ENCODE data around the gene HOATZ. TPM values are rescaled to one million over a fixed set of nuclear protein-coding genes. Genes with fewer than 3 reads are reported as not detected.

The HOATZ gene
- polyA plus RNA-seq, 1 donor (not counting 4 experiments of a cell fraction or from before 2014, with no cell fraction given): not detected

GRCh38 chr11:111513240-111513605 lies 1.4 kb upstream of the HOATZ start:
- H3K9ac ChIP-seq (ENCODE audit: control insufficient read depth, extremely low read depth, insufficient read depth, low read length): no peak overlapping the region
- peak overlapping the region; percentile 16 for H3K27ac ChIP-seq (ENCODE audit: control insufficient read depth, insufficient read depth, low read length)
- no peaks in the 10 kb centered on the region for H3K79me2 ChIP-seq (ENCODE audit: control insufficient read depth, insufficient read depth, low read length)
- dilution Hi-C loops (cut with MboI; ENCODE audit: extremely low pct_ligation_motif_present, low sequenced_read_pairs): no loop called here
- H4K20me1 ChIP-seq (ENCODE audit: control insufficient read depth, extremely low read depth, insufficient read depth, low read length): no peaks in the 10 kb centered on the region
- peak; percentile 77 for DNase-seq (ENCODE audit: low read depth, low spot score)
- peak overlapping the region; percentile 5 for H2AFZ ChIP-seq (ENCODE audit: control insufficient read depth, low read length)
- H3K9me3 ChIP-seq (ENCODE audit: control insufficient read depth, low read depth, low read length): no peaks in the 10 kb centered on the region
- TF ChIP-seq EZH2 (IDR thresholded peaks at IDR 0.05; ENCODE audit: low read length) (no peak), CTCF (optimal IDR thresholded peaks at IDR 0.05 in 1 of 3, IDR thresholded peaks at IDR 0.05 in 1 of 3, conservative IDR thresholded peaks at IDR 0.05 in 1 of 3; ENCODE audit: extremely low read depth in 1 of 3, insufficient read depth in 2 of 3, low read length in 3 of 3) (no peak)
- H3K27me3 ChIP-seq (ENCODE audit: control insufficient read depth, extremely low read depth, insufficient read depth, low read length): no peaks in the 10 kb centered on the region
- peak; percentile 91 for FAIRE-seq
- no peaks in the 10 kb centered on the region for H3K9me1 ChIP-seq (ENCODE audit: control insufficient read depth, extremely low read depth, insufficient read depth, low read length)
- peaks cover 29% of the 10 kb centered on the region for H3K4me1 ChIP-seq (ENCODE audit: control insufficient read depth, extremely low read depth, insufficient read depth, low read length)
- H3K36me3 ChIP-seq (ENCODE audit: control insufficient read depth in 2 of 2, extremely low read depth in 1 of 2, insufficient read depth in 2 of 2, low read length in 2 of 2): no peaks in the 10 kb centered on the region
- H3K4me2 ChIP-seq (ENCODE audit: control insufficient read depth, extremely low read depth, insufficient read depth, low read depth, low read length): peak overlapping the region; percentile 67
- no peak overlapping the region for H3K4me3 ChIP-seq (ENCODE audit: control insufficient read depth in 2 of 3, extremely low read depth in 1 of 3, insufficient read depth in 2 of 3, low read depth in 1 of 3, low read length in 3 of 3)

DNA sequence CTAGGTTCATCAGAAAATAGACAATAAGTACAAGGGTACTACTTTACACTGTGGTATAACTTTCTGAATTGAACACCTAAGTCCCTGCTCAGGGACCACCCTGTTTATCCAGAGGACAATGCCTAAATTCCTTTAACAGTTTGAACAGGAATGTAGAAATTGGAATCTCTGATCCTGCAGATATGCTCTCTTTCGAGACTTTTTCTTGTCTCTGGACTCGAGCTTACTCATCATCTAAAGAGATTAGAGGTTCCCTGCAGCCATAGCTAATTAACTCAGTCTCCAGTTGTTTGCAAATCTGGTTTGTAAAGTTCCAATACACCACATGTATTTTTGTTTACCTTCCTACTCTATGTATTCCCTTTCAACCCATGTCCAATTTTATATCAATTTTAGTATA lies 1.0 kb downstream of the HOATZ start:
- H3K4me1 ChIP-seq (ENCODE audit: control insufficient read depth, extremely low read depth, insufficient read depth, low read length): peaks cover 25% of the 10 kb centered on the region
- no peak for TF ChIP-seq CTCF (optimal IDR thresholded peaks at IDR 0.05 in 1 of 3, IDR thresholded peaks at IDR 0.05 in 1 of 3, conservative IDR thresholded peaks at IDR 0.05 in 1 of 3; ENCODE audit: extremely low read depth in 1 of 3, insufficient read depth in 2 of 3, low read length in 3 of 3)
- no peak for TF ChIP-seq EZH2 (IDR thresholded peaks at IDR 0.05; ENCODE audit: low read length)
- H3K4me3 ChIP-seq (ENCODE audit: control insufficient read depth in 2 of 3, extremely low read depth in 1 of 3, insufficient read depth in 2 of 3, low read depth in 1 of 3, low read length in 3 of 3): no peak overlapping the region
- no peaks in the 10 kb centered on the region for H3K36me3 ChIP-seq (ENCODE audit: control insufficient read depth in 2 of 2, extremely low read depth in 1 of 2, insufficient read depth in 2 of 2, low read length in 2 of 2)
- H3K9me3 ChIP-seq (ENCODE audit: control insufficient read depth, low read depth, low read length): no peaks in the 10 kb centered on the region
- H4K20me1 ChIP-seq (ENCODE audit: control insufficient read depth, extremely low read depth, insufficient read depth, low read length): no peaks in the 10 kb centered on the region
- H3K4me2 ChIP-seq (ENCODE audit: control insufficient read depth, extremely low read depth, insufficient read depth, low read depth, low read length): no peak overlapping the region
- no peak overlapping the region for H3K27ac ChIP-seq (ENCODE audit: control insufficient read depth, insufficient read depth, low read length)
- no peaks in the 10 kb centered on the region for H3K27me3 ChIP-seq (ENCODE audit: control insufficient read depth, extremely low read depth, insufficient read depth, low read length)
- dilution Hi-C loops (cut with MboI; ENCODE audit: extremely low pct_ligation_motif_present, low sequenced_read_pairs): no loop called here
- H2AFZ ChIP-seq (ENCODE audit: control insufficient read depth, low read length): no peak overlapping the region
- H3K79me2 ChIP-seq (ENCODE audit: control insufficient read depth, insufficient read depth, low read length): no peaks in the 10 kb centered on the region
- H3K9ac ChIP-seq (ENCODE audit: control insufficient read depth, extremely low read depth, insufficient read depth, low read length): no peak overlapping the region
- H3K9me1 ChIP-seq (ENCODE audit: control insufficient read depth, extremely low read depth, insufficient read depth, low read length): no peaks in the 10 kb centered on the region
- FAIRE-seq (no peak), DNase-seq (ENCODE audit: low read depth, low spot score) (no peak)
